Sigmoid colon (tissue), 4 donors: ENCODE data around the gene ADGRF1.

Experiments
- EP300 ChIP-seq, 4 donors: sonication (generic); formaldehyde crosslinking; IDR thresholded peaks; one replicate each; pipeline ENCODE4 v1.6.1; 2017; ENCODE audit warnings: antibody characterized with exemption in 4 of 4
- POLR2A ChIP-seq, 2 donors: fragments of 450-650 bp; IDR thresholded peaks; one replicate each; pipeline ENCODE4 v1.6.1; 2016; ENCODE audit warnings: antibody characterized with exemption in 2 of 2, mild to moderate bottlenecking in 2 of 2, moderate library complexity in 2 of 2
- POLR2AphosphoS5 ChIP-seq, 4 donors: sonication (generic); formaldehyde crosslinking; IDR thresholded peaks; one replicate each; pipeline ENCODE4 v1.6.1; 2017; ENCODE audit warnings: antibody characterized with exemption in 4 of 4
- TF ChIP-seq, protein P1 (sequence below), 4 experiments: fragments of 450-650 bp in 3 of 4; fragments of 200-600 bp in 1 of 4; IDR thresholded peaks; one replicate each; pipeline ENCODE4 v1.5.1; 2016 to 2019; ENCODE audit warnings: antibody characterized with exemption in 4 of 4, mild to moderate bottlenecking in 3 of 4, moderate library complexity in 2 of 4

DNA sequence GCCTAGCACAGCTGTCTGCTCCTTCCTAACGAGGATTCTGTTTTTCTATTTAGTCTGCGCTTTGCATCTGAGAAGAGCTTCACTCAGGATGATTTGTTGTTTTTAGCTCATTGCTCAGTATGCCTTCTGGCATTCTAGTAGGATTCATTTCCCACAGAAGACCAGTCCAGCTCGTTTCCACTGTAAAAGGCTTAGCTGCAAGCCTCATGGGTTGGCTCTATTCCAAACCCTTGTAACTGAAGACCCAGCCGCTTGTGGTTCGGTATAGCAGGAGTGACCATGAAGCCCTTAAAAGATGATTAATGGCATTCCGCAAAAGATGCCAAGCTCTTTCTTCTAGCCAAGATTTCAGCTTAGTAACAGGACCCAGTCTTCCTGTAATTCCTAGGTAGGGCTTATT, 7.2 kb downstream of the ADGRF1 start:
- no peak for TF ChIP-seq POLR2AphosphoS5 (IDR thresholded peaks at IDR 0.05)
- TF ChIP-seq, protein P1, sequence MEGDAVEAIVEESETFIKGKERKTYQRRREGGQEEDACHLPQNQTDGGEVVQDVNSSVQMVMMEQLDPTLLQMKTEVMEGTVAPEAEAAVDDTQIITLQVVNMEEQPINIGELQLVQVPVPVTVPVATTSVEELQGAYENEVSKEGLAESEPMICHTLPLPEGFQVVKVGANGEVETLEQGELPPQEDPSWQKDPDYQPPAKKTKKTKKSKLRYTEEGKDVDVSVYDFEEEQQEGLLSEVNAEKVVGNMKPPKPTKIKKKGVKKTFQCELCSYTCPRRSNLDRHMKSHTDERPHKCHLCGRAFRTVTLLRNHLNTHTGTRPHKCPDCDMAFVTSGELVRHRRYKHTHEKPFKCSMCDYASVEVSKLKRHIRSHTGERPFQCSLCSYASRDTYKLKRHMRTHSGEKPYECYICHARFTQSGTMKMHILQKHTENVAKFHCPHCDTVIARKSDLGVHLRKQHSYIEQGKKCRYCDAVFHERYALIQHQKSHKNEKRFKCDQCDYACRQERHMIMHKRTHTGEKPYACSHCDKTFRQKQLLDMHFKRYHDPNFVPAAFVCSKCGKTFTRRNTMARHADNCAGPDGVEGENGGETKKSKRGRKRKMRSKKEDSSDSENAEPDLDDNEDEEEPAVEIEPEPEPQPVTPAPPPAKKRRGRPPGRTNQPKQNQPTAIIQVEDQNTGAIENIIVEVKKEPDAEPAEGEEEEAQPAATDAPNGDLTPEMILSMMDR (IDR thresholded peaks at IDR 0.05), result no peak
- TF ChIP-seq POLR2A (IDR thresholded peaks at IDR 0.05), result no peak
- TF ChIP-seq EP300 (IDR thresholded peaks at IDR 0.05), result no peak
